ENCODE results near the gene TEX22.

The TEX22 gene

DNA sequence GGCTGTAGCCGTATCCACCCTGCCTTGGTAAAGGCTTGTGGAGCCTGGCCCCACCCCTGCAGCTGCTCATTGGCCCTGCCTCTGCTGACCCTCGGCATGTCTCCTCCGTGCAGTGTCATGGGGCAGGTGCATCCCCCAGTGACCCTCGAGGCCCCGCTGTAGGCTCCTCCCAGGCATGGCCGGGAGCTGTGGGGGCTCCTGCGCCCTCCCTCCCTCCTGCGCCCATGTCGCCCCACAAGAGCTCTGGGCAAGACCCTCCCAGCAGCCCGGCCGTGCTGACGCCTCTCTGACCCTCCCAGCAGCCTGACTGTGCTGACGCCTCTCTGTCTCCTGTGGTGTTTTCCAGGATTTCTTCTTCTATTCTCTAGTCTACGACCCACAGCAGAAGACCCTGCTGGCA, 55.5 kb downstream of the TEX22 start:
- TF ChIP-seq, protein P1, sequence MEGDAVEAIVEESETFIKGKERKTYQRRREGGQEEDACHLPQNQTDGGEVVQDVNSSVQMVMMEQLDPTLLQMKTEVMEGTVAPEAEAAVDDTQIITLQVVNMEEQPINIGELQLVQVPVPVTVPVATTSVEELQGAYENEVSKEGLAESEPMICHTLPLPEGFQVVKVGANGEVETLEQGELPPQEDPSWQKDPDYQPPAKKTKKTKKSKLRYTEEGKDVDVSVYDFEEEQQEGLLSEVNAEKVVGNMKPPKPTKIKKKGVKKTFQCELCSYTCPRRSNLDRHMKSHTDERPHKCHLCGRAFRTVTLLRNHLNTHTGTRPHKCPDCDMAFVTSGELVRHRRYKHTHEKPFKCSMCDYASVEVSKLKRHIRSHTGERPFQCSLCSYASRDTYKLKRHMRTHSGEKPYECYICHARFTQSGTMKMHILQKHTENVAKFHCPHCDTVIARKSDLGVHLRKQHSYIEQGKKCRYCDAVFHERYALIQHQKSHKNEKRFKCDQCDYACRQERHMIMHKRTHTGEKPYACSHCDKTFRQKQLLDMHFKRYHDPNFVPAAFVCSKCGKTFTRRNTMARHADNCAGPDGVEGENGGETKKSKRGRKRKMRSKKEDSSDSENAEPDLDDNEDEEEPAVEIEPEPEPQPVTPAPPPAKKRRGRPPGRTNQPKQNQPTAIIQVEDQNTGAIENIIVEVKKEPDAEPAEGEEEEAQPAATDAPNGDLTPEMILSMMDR (IDR thresholded peaks at IDR 0.05; ENCODE audit: insufficient read depth, low read depth, low read length, missing control alignments) = no peak
- no peak overlapping the region for H3K4me3 ChIP-seq (ENCODE audit: low read length)
- no peak for DNase-seq (ENCODE audit: low read depth)

DNA sequence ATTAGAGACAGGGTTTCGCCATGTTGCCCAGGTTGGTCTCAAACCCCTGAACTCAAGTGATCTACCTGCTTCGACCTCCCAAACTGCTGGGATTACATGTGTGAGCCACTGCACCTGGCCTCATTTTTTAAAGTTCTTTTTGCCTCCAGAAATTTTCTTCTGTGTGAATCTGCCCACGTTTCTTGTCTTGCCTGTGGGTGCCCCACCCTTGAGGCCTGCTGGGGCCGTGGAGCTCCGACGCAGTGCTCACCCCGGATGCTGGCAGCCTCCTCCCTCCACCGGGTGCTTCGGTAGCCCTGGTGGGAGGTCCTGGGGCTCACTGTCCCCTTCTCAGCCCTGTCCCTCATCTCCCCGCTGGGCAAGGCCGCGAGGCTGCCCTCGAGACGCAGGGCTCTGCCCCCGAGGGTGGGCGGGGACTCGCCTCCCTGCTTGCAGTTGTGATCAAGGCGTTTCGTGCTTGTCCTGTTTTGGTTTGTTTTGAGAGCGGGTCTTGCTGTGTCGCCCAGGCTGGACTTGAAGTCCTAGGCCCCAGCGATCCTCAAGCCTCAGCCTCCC, 56.8 kb downstream of the TEX22 start:
- TF ChIP-seq, protein P1 (IDR thresholded peaks at IDR 0.05; ENCODE audit: insufficient read depth, low read depth, low read length, missing control alignments) = no peak
- DNase-seq (ENCODE audit: low read depth) = no peak
- H3K4me3 ChIP-seq (ENCODE audit: low read length) = no peak overlapping the region

DNA sequence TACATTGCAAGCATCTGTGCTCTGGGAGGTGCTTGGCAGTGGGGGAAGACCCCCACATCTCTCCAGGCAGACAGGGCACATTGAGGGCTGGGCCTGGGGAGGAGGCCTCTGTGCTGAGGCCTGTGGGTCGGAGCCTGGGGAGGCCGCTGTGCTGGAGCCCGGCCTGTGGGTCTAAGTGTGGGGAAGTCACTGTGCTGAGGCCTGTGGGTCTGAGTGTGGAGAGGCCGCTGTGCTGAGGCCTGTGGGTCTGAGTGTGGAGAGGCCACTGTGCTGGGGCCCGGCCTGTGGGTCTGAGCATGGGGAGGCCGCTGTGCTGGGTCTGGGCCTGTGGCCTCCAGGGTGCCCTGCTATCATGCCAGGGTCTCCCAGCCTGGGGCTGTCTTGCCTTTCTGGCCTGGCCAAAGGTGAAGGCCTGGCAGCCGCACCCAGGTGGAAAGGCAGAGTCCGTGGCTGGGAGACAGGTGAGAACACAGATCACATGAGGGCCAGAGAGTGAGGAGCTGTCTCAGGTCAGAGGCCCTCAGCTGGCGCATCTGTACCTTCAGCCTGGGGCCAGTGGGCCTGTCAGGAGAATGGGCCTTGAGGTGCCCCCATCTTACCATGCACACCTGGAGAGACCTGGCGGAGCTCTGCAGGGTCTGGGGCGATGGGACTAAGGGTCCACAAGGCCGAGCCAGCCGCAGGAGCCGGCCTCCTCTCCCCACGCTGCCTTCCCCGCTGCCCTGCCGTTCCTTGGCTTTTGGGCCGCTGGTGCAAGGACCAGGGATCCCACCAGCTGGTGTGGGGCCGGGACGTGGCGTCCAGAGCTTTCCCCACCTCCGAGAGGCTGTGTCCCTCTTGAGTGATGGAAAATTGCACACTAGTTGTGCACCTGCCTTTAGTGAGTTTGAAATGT, 57.7 kb downstream of the TEX22 start:
- TF ChIP-seq, protein P1 (IDR thresholded peaks at IDR 0.05; ENCODE audit: insufficient read depth, low read depth, low read length, missing control alignments) = no peak
- no peak for DNase-seq (ENCODE audit: low read depth)
- H3K4me3 ChIP-seq (ENCODE audit: low read length) = no peak overlapping the region

DNA sequence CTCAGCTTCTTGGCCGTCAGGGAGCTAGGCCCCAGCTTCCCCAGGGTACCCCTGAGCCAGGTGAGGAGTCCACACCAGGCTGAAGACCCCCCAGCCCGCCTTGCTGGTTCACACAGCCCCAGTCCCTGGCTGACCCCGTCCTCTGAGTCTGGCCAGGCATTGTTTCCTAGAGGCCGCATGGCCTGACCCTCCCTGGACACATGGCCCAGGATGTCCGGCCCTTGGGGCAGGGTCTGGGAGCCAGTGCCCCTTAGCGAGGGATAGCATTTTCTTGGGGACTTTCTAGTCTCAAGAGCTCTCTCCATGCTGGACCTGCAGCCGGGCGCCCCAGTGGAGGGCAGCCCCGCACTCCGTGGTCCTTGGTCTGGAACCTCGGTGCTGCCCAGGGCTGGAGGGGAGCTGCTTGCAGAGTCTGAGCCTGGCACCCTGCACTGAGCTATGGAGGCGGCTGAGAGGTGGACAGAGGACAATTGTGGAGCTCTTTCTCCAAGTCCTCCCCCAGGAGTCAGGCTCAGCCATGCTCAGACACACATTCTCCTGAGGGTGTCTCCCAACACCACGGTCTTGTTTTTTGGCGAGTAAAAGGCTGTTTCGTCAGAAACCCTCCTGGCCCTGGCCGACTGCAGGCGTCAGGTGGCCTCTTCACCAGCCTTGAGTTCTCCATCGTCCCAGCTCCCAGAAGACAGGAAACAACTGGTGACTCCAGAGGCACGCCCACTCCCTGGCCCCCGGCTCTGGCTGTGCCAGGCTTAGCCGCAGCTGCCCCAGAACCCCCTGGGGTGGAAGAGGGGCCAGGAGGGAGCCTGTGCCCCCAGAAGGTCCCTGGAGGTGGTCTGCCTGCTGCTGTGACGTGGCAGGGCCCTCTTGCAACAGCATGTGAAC, 58.6 kb downstream of the TEX22 start:
- TF ChIP-seq, protein P1 (IDR thresholded peaks at IDR 0.05; ENCODE audit: insufficient read depth, low read depth, low read length, missing control alignments) = no peak
- DNase-seq (ENCODE audit: low read depth) = no peak
- no peak overlapping the region for H3K4me3 ChIP-seq (ENCODE audit: low read length)

DNA sequence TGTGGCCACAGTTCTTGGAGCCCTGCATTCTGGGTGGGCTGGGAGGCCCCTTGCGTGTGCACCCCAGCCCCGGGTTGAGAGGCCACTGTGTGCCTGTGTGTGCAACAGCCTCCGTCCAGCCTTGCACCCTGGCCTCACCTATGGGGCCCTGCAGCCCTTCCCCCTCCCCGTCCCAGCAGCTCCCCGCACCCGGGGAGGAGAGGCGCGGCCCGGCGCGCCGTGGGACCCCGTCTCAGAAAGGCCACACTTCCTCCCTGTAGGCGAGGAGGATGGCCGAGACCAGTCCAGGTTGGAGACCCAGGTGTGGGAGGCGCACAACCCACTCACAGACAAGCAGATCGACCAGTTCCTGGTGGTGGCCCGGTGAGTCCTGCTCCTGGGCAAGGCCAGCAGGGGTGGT, 59.7 kb downstream of the TEX22 start:
- TF ChIP-seq, protein P1 (IDR thresholded peaks at IDR 0.05; ENCODE audit: insufficient read depth, low read depth, low read length, missing control alignments) = no peak
- DNase-seq (ENCODE audit: low read depth) = no peak
- H3K4me3 ChIP-seq (ENCODE audit: low read length) = no peak overlapping the region

DNA sequence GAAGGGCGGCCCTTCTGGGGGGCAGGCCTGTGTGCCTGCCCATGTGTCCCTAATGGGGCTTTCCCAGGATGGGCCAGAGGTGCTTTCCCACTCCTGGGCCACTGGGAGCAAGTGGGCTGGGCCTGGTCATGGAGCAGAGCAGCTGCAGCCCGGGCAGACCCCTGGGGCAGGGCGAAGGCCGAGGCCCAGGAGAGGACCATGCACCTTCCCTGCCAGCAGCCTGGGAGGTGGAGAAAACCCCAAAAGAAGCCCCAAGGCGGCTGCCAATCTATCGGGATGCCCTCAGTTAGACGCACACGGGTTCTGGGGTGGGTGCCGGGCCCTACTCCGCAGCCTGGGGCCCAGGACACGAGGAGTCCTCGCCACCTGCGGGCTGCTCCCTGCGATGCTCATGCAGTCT, 60.2 kb downstream of the TEX22 start:
- TF ChIP-seq, protein P1 (IDR thresholded peaks at IDR 0.05; ENCODE audit: insufficient read depth, low read depth, low read length, missing control alignments) = no peak
- no peak overlapping the region for H3K4me3 ChIP-seq (ENCODE audit: low read length)
- no peak for DNase-seq (ENCODE audit: low read depth)

Measured in epithelial cell of esophagus (primary cell).